GM19035 (cell line): Measurements from ENCODE around the gene MEIS3.

Experiments
- ATAC-seq: cut with Tn5 transposase; IDR thresholded peaks from one replicate; pipeline ENCODE4 v1.9.1; 2021; ENCODE audit not compliant: unreplicated experiment

The MEIS3 gene

DNA sequence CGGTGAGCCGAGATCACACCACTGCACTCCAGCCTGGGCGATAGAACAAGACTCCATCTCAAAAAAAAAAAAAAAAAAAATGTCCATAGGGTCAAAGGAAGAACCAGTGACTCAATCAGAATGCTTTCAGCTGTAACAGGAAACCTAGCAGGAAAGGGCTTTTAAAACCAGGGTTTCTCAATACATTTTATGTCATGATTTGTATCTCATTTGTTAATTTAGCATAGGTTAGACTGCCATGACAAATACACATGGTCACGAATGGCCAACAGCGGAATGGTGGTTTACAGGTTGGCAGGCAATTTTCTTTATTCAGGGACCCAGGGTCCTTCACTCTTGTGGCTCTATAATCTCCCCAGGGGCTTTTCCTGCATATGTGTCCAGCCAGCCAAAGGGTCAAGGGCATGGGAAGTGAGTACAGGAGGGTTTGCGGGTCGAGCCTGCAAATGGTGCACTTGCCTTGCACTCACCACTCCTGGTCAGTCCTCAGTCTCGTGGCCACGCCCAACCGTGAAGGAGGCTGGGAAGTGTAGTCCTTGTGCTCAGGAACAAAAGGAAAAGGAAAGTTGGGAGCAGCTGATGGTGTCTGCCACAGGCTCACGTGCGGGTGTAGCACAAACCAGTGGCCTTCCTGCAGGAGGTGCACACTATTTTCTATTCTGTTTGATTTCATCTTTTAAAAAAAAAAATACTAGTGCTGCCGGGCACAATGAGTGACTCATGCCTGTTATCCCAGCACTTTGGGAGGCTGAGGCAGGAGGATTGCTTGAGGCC is 55.4 kb downstream of the MEIS3 start:
- ATAC-seq = no peak

DNA sequence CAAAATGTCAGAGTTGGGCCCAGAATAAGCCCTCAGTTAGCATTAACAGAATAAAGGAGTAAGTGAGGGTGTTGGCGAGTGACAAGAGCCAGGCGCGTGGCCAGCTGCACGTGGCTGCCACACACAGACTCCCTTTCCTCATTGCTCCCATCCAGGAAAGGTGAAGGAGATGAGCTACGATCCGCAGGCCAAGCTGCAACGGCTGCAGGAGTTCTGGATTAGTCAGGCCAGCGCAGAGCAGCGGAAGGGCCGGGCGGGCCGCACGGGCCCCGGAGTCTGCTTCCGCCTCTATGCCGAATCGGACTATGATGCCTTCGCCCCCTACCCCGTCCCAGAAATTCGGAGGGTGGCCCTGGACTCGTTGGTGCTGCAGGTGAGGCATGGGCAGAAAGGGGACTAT is 57.0 kb downstream of the MEIS3 start:
- no peak for ATAC-seq

DNA sequence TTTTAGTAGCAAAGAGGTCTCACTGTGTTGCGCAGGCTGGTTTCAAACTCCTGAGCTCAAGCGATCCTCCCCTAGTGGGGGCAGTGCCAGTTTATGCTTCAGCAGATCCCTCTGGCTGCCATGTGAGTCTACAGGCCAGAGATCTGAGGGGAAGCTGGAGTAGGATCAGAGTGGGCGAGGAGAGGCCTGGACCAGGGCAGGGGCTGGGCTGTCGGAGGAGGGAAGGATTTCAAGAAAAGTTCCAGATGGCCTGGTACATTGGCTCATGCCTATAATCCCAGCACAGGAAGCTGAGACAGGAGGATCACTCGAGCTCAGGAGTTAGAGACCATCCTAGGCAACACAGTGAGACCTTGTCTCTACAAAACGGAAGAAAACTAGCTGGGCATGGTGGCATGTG is 60.4 kb downstream of the MEIS3 start:
- ATAC-seq = no peak

DNA sequence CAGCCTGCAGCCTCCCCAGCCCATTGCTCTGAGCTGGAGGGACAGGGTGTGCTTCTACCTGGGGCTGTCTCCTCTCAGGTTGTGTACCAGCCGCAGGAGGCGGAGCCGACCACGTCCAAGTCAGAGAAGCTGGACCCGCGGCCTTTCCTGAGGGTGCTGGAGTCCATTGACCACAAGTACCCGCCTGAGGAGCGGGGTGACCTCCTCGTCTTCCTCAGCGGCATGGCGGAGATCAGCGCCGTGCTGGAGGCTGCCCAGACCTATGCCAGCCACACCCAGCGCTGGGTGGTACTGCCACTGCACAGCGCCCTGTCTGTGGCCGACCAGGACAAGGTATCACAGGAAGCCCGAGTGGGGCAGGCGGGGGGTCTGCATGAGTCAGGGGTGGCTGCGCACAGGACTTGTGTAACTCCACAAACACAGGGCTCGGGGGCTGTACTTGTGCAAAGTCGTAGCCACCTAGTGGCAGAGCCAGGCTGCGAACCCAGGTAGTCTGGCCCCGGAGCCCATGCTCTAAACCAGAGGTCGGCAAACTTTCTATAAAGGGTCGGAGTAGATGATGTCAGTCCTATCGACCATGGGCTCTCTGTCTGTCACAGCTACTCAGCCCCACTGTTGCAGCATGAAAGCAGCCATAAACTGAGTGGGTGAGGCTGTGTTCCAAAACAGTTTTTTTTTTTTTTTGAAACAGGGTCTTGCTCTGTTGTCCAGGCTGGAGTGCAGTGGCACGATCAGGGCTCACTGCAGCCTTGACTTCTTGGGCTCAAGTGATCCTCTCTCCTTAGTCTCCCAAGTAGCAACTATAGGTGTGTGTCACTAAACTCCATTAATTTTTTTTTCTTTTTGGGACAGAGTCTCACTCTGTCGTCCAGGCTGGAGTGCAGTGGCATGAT is 61.3 kb downstream of the MEIS3 start:
- no peak for ATAC-seq

DNA sequence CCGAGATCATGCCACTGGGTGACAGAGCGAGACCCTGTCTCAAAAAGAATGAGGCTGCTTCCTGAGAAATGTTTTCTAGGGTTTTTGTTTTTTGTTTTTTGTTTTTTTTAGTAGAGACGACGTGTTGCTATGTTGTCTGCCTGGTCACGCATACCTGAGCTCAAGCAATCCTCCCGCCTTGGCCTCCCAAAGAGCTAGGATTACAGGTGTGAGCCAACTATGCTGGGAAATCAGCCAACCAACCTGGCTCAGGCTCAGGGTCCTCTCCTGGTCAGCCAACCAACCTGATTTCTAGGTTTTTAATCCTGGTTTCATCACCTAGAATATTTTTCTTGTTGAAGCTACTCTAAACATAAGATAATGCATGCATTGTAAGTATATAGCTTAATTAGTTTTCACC is 62.4 kb downstream of the MEIS3 start:
- ATAC-seq = no peak

DNA sequence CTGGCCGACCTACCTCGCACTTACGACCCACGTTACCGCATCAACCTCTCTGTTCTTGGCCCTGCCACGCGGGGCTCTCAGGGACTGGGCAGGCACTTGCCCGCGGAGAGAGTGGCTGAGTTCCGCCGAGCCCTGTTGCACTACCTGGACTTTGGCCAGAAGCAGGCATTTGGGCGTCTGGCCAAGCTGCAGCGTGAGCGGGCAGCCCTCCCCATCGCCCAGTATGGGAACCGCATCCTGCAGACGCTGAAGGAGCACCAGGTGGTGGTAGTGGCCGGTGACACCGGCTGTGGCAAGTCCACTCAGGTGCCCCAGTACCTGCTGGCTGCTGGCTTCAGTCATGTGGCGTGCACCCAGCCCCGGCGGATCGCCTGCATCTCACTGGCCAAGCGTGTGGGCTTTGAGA is 66.0 kb downstream of the MEIS3 start:
- no peak for ATAC-seq
